WI38 (cell line): ENCODE data around the gene PIN4.
A peak's percentile ranks its signal among the peaks of the same experiment; 100 is the strongest.

ENCODE experiments used
- H3K4me3 ChIP-seq: 2 replicates; pipeline ENCODE4 v1.5.1; 2011; ENCODE audit warnings: low read depth, mild to moderate bottlenecking, control low read depth, low read length
- TF ChIP-seq, protein P1 (sequence below): IDR thresholded peaks from 2 replicates; pipeline ENCODE4 v1.5.1; 2012; ENCODE audit warnings: low read depth, mild to moderate bottlenecking, control low read depth, low read length

PIN4 gene

DNA sequence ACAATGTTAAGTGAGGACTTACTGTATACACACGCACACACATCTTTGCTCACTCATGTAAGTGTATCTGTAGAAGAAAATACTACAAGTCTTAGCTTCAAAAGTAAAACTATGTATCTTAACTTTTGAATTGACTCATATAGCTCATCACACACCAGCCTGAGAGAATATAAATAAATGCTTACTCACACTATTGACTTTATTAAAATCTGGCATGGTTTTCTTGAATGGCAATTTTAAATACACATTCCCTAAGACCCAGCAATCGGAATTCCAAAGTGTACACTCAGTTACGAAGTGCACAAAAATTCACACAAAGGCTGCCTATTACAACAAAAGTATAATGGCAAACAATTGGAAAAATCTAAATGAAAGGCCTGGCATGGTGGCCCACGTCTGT, 55.3 kb downstream of the PIN4 start:
- TF ChIP-seq, protein P1, sequence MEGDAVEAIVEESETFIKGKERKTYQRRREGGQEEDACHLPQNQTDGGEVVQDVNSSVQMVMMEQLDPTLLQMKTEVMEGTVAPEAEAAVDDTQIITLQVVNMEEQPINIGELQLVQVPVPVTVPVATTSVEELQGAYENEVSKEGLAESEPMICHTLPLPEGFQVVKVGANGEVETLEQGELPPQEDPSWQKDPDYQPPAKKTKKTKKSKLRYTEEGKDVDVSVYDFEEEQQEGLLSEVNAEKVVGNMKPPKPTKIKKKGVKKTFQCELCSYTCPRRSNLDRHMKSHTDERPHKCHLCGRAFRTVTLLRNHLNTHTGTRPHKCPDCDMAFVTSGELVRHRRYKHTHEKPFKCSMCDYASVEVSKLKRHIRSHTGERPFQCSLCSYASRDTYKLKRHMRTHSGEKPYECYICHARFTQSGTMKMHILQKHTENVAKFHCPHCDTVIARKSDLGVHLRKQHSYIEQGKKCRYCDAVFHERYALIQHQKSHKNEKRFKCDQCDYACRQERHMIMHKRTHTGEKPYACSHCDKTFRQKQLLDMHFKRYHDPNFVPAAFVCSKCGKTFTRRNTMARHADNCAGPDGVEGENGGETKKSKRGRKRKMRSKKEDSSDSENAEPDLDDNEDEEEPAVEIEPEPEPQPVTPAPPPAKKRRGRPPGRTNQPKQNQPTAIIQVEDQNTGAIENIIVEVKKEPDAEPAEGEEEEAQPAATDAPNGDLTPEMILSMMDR: no peak
- H3K4me3 ChIP-seq: no peak overlapping the region

DNA sequence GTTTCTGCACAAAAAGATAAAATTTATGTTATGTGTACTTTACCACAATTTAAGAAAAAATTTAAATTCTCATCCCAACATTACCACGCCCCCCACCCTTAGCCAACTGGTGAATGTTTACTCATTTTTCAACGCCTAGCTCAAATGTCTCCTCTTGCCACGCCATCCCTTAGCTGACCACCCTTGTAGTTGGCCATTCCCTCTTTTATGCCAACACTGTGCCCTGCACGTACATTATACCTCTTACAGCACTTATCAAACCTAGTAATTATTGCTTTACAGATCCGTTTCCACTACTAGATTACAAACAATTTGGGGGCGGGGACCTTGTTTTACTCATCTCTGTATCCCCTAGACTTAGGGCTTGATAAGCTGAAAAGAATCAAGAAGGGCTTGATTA, 56.6 kb downstream of the PIN4 start:
- TF ChIP-seq, protein P1: no peak

DNA sequence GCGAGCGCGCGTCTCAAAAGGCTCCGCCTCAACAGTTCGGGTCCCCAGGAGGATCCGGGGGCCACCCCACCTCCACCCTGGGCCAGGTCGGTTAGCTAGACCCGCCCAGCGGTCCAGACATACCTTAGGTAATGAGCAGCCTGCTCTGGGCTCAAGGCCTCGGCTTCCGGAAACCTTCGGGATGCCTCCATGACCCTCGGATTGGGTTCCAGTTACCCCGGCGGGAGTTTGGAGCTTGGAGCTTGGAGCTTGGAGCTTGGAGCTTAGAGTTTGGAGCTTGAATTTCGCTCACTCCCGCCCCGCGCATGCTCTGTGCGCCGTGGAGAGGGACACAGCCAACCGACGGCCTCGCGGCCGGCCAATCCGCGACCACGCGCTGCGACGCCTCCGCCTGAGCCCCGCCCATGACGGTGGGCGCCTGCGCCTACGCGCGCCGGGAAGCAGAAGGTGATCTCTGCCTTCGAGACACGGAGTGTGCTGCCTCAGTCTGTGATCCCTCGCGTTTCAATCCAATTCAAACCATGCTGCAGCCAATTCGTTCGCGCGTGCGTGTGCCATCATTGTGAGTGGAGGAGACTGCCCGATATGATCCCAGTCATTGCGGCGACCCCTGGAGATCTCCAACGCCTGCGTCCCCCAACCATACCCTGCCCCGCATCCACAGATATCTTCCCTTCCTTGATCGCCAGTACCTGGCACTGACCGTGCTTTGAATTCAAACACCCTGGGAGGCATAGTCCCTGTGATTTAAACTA, 57.3 kb downstream of the PIN4 start, which contains the start of gene ERCC6L:
TSS of gene ERCC6L (minus strand) at position 307 of the 755 bp plus-strand sequence. CDS start at position 191, 116 bp downstream.
- H3K4me3 ChIP-seq: peak within 1 kb of the TSS; percentile 63
- TF ChIP-seq, protein P1: no peak

More for the DNA sequence above, 56.6 kb downstream of the PIN4 start:
- peak overlapping the region; percentile 63 for H3K4me3 ChIP-seq

DNA sequence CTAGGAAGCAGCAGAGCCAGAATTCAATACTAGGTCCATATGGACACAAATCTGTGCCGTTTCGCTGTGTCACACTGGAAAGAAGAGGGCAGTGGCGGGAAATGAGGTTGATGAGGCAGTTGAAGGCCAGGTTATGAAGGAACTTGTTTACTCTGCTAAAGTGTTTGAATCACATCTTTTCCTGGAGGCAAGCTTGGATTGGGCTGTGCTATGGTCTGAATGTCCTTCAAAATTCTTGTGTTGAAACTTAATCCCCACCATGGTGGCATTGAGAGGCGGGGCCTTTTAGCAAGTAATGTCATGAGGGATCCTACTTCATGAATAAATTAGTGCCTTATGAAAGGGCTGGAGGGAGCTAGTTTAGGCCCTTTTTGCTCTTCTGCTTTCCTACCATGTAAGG, 59.4 kb downstream of the PIN4 start:
- no peak overlapping the region for H3K4me3 ChIP-seq
- TF ChIP-seq, protein P1: no peak

DNA sequence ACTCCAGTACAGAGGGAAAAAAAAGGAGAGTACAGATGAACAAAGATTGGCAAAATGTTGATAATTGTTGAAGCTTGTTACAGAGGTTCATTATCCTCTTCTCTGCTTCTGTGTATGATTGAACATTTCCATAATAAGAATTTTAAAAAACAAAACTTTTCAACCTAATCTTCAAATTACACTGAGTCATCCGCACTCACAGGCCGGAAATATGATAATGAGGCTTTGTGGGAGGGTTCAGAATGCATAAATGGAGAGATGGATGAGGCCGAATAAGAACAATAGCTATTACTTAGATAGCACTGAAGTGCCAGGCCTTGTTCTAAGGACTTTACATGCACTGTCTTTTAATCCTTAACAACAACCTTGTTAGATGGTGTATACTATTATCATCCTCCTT, 61.9 kb downstream of the PIN4 start:
- TF ChIP-seq, protein P1: no peak
- no peak overlapping the region for H3K4me3 ChIP-seq

DNA sequence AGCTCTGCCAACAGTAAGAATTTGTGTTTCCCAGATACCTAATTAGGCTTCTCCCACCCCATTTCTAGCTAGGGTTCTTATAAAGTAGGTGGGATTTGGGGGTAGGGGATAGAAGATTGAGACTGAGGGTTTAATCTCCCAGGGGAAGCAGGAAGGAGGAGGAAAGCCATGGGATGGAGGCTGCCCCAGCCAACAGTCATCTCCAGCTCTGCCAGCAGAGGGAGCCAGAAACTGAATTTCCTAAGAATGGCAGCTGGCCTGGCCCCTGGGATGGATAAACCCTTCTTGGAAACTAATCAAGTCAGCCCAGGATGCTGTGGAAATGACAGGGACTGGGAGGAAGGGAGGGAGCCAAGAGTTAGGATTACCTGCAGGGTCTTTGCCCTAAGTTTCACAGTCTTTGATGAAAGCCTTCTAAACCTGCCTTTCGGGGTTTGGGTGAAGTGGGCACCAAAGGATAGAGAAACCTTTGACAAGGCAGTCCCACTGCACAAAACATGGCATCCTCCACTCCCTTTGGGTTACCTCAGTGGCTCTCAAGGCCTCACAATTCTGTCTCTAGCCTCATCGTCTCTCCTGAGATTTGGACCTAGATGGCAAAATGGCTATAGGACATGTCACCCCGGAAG, 64.0 kb downstream of the PIN4 start:
- TF ChIP-seq, protein P1: peak; percentile 86
- H3K4me3 ChIP-seq: no peak overlapping the region
